Progenitor cell of endocrine pancreas (in vitro differentiated cells): Measurements from ENCODE around the gene CLCN3. TPM values are rescaled to one million over a fixed set of nuclear protein-coding genes. Genes with fewer than 3 reads are reported as not detected.

Experiments
- DNase-seq: peaks from one replicate; pipeline ENCODE4 v3.0.0; 2021; ENCODE audit warnings: low spot score; ENCODE audit not compliant: unreplicated experiment
- H3K27ac Mint-ChIP-seq: 2 replicates; pipeline ENCODE4 v1.8.0; 2021; ENCODE audit warnings: mild to moderate bottlenecking, moderate library complexity, mixed read lengths
- H3K27me3 Mint-ChIP-seq: 2 replicates; pipeline ENCODE4 v1.8.0; 2021; ENCODE audit warnings: mixed read lengths
- H3K36me3 Mint-ChIP-seq: 2 replicates; pipeline ENCODE4 v1.8.0; 2022; ENCODE audit warnings: mixed read lengths; ENCODE audit not compliant: insufficient read depth
- H3K4me1 Mint-ChIP-seq: 2 replicates; pipeline ENCODE4 v1.8.0; 2021; ENCODE audit warnings: low read depth, mixed read lengths
- H3K4me3 Mint-ChIP-seq: 2 replicates; pipeline ENCODE4 v1.8.0; 2021; ENCODE audit warnings: low read depth, mild to moderate bottlenecking, moderate library complexity, mixed read lengths
- H3K9me3 Mint-ChIP-seq: 2 replicates; pipeline ENCODE4 v1.8.0; 2021; ENCODE audit warnings: low read depth, mixed read lengths
- CTCF ChIP-seq: fragments of 200-600 bp; sonication (generic); IDR thresholded peaks from one replicate; pipeline ENCODE4 v1.5.0; 2021; ENCODE audit warnings: antibody characterized with exemption, mild to moderate bottlenecking; ENCODE audit not compliant: unreplicated experiment
- total RNA-seq: library from RNA; stranded (reverse); gene quantifications from 2 replicates; pipeline ENCODE4 v1.2.1, GENCODE V29; 2021

CLCN3 gene
- total RNA-seq, 1 donor from 2014 or later, result 117 TPM

- Mint-ChIP-seq H3K36me3 (peaks cover 7% of the 10 kb centered on the region), H3K9me3 (peaks cover 5% of the 10 kb centered on the region)
Observed at GRCh38 chr4:169662206-169662605, 41.8 kb downstream of the CLCN3 start.

GRCh38 chr4:169663402-169663801, 43.0 kb downstream of the CLCN3 start:
- Mint-ChIP-seq H3K4me3 (peak overlapping the region; percentile 48), H3K9me3 (peaks cover 10% of the 10 kb centered on the region), H3K27ac (peak overlapping the region; percentile 88), H3K36me3 (peaks cover 18% of the 10 kb centered on the region), H3K27me3 (no peaks in the 10 kb centered on the region), H3K4me1 (peaks cover 53% of the 10 kb centered on the region)
- DNase-seq, result no peak
- no peak for TF ChIP-seq CTCF

More at GRCh38 chr4:169662206-169662605, 41.8 kb downstream of the CLCN3 start:
- Mint-ChIP-seq H3K4me1 (peaks cover 57% of the 10 kb centered on the region), H3K4me3 (peak overlapping the region; percentile 87), H3K27me3 (no peaks in the 10 kb centered on the region), H3K27ac (peak overlapping the region; percentile 60)
- no peak for DNase-seq
- no peak for TF ChIP-seq CTCF

DNA sequence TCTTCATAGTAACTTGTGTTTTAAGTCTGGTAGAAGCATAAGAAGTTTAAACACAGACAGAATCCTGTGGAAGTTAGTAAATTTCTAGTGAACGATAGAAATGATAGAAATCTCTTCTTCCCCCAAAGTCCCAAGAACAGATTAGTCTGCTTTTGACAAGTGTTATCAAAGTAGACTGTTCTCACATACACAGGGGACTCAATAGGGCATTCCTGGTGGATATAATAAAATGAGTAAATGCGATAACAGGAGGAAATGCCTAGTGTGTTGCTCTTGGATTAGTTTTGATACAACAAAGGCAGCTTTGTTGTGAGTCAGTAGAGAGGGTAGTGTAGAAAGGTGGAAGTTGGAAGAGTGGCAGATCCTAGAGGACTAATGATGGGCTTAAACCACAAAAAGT, 43.5 kb downstream of the CLCN3 start:
- Mint-ChIP-seq H3K4me3 (peak overlapping the region; percentile 48), H3K36me3 (peaks cover 23% of the 10 kb centered on the region), H3K4me1 (peaks cover 50% of the 10 kb centered on the region), H3K9me3 (peaks cover 14% of the 10 kb centered on the region), H3K27me3 (no peaks in the 10 kb centered on the region), H3K27ac (peak overlapping the region; percentile 88)
- DNase-seq, result no peak
- TF ChIP-seq CTCF, result no peak

DNA sequence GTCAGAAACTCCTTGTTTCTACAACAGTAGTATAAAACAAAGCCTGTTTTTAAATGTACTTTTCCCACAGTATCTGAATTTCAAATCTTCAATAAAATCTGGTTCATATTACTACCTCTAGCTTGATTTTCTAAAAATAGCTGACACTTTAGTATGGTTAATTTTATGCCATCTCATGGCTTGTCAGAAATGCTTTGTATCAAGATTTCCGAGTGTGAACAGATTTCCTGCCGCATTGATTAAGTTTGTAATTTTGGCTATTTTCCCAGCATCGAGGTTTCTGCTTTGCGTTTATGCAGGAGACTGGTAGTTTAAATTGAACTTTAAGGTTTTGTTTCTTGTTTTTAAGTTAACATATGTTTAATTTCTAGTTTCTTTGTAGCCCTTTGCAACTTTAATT, 44.2 kb downstream of the CLCN3 start:
- Mint-ChIP-seq H3K4me1 (peaks cover 44% of the 10 kb centered on the region), H3K27me3 (no peaks in the 10 kb centered on the region), H3K36me3 (peaks cover 27% of the 10 kb centered on the region), H3K4me3 (peak overlapping the region; percentile 48), H3K9me3 (peaks cover 18% of the 10 kb centered on the region), H3K27ac (peak overlapping the region; percentile 88)
- TF ChIP-seq CTCF, result no peak
- no peak for DNase-seq

GRCh38 chr4:169665046-169665737, 44.8 kb downstream of the CLCN3 start:
- Mint-ChIP-seq H3K27ac (peak overlapping the region; percentile 83), H3K27me3 (no peaks in the 10 kb centered on the region), H3K9me3 (peaks cover 24% of the 10 kb centered on the region), H3K4me1 (peaks cover 41% of the 10 kb centered on the region), H3K36me3 (peaks cover 33% of the 10 kb centered on the region), H3K4me3 (peak overlapping the region; percentile 57)
- TF ChIP-seq CTCF, result no peak
- DNase-seq, result no peak
